Measurements from ENCODE around the gene CEP170B. TPM values are rescaled to one million over a fixed set of nuclear protein-coding genes. Genes with fewer than 3 reads are reported as not detected.
A peak's percentile ranks its signal among the peaks of the same experiment; 100 is the strongest.

The CEP170B gene
- total and polyA plus RNA-seq, 2 of the 13 experiments (the other 11 are each of a cell fraction or from before 2014, with no cell fraction given) = 4.3 to 8.8 TPM

DNA sequence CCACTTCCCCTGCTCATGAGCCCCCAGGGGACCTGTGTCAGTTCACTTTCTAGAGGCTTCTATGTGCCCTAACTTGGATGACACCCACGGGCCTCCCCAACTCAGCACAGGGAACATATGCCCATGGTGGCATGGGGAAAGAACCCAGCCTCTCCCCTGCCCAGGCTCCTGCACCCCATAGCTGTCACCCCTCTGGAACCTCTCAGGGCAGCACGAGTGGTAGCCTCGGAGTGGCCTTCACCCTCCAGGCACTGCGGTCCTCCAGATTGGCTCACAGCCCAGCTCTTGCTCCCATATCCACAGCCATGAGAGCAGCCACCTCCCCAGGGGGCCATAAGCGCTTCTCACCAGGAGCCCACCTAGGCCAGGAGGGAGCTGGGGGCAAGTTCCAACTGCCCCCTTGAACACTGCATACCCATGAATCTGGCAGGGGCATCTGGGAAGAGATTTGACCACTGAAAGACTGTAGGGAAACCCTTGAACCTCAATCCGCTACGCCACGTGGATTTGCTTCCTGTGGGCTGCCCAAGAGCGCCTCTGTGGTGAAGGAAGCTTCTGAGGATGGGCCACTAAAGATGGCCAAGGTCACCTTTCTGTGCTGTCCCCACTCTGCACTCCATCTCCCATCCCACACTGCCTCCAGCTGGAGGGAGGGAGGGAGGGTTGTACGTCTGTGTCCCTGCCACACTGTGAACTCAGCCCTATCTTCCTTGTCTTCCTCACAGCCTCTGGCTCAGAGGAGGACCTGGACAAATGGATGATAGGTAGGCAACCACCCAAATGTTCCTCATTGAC, 71.5 kb downstream of the CEP170B start:
- Histone ChIP-seq H2AFZ (ENCODE audit: low read length) (no peak overlapping the region), H3K79me2 (ENCODE audit: insufficient read depth, low read length) (no peaks in the 10 kb centered on the region), H3K27me3 (ENCODE audit: control insufficient read depth in 1 of 2, insufficient read depth in 2 of 2, low read length in 2 of 2) (peaks cover 16 to 90% of the 10 kb centered on the region in 2 experiments), H4K20me1 (ENCODE audit: insufficient read depth, low read length) (no peaks in the 10 kb centered on the region), H3K9me3 (ENCODE audit: low read length) (no peaks in the 10 kb centered on the region), H3K9ac (ENCODE audit: insufficient read depth, low read depth, low read length) (no peak overlapping the region), H3K4me1 (ENCODE audit: insufficient read depth, low read length) (no peaks in the 10 kb centered on the region; the same call in 1 of the 2 replicates), H3K4me3 (replicated peaks in 1 of 3; ENCODE audit: insufficient read depth in 1 of 3, low read depth in 2 of 3, low read length in 3 of 3) (no peak overlapping the region), H3K4me2 (ENCODE audit: low read depth, low read length) (no peak overlapping the region), H3K36me3 (replicated peaks in 1 of 2; ENCODE audit: control insufficient read depth in 1 of 2, insufficient read depth in 2 of 2, low read length in 2 of 2) (no peaks in the 10 kb centered on the region), H3K27ac (ENCODE audit: extremely low read length, insufficient read depth, low read length) (no peak overlapping the region)
- WGBS (ENCODE audit: low lambda C conversion rate) = 20% methylated on average over 10 of the region's 10 CpGs
- TF ChIP-seq DPF2 (CRISPR knock-in tag; IDR thresholded peaks at IDR 0.05; ENCODE audit: borderline replicate concordance, low read depth) = no peak
- TF ChIP-seq, protein P1, sequence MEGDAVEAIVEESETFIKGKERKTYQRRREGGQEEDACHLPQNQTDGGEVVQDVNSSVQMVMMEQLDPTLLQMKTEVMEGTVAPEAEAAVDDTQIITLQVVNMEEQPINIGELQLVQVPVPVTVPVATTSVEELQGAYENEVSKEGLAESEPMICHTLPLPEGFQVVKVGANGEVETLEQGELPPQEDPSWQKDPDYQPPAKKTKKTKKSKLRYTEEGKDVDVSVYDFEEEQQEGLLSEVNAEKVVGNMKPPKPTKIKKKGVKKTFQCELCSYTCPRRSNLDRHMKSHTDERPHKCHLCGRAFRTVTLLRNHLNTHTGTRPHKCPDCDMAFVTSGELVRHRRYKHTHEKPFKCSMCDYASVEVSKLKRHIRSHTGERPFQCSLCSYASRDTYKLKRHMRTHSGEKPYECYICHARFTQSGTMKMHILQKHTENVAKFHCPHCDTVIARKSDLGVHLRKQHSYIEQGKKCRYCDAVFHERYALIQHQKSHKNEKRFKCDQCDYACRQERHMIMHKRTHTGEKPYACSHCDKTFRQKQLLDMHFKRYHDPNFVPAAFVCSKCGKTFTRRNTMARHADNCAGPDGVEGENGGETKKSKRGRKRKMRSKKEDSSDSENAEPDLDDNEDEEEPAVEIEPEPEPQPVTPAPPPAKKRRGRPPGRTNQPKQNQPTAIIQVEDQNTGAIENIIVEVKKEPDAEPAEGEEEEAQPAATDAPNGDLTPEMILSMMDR (CRISPR knock-in tag; IDR thresholded peaks at IDR 0.05) = peak; percentile 29; the same call in 1 of the 2 replicates
- FAIRE-seq (no peak), ATAC-seq (no peak), DNase-seq (ENCODE audit: low spot score) (no peak)
- CTCF ChIA-PET (ENCODE audit: low intra/inter-chr PET ratio, low total read pairs) = no interaction called here
- BruUV-seq (replicated peaks) = no TSS peak
- intact Hi-C loops (cut with micrococcal nuclease; ENCODE audit: unreplicated experiment) = no loop called here
- POLR2A ChIA-PET = no interaction called here
- in situ Hi-C loops (cut with HindIII; ENCODE audit: extremely low pct_ligation_motif_present, low pct_unique_long_range_greater_than_20kb) = no loop called here

DNA sequence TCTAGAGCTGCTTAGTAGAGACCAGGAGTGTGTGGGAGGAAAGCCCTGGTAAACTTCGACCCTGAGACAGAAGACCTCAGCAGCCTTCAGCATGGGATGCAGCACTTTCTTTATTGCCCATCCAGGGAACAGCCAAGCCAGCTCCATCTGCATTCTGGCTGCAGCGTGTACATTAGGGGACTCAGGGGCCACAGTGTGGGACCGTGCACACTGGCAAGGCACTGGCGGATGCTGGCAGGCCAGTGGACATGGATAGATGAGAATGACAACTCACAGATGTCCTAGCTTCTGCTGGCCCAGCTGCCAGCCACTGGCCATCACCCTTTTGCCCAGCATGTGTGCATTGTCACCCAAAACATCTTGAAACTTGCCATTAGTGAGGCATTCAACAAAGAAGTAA, 72.1 kb downstream of the CEP170B start:
- ChIA-PET POLR2A (no interaction called here), CTCF (ENCODE audit: low intra/inter-chr PET ratio, low total read pairs) (no interaction called here)
- 0% methylated on average over 2 of the region's 4 CpGs for WGBS (ENCODE audit: low lambda C conversion rate)
- Histone ChIP-seq H3K9me3 (ENCODE audit: low read length) (no peaks in the 10 kb centered on the region), H3K36me3 (replicated peaks in 1 of 2; ENCODE audit: control insufficient read depth in 1 of 2, insufficient read depth in 2 of 2, low read length in 2 of 2) (no peaks in the 10 kb centered on the region), H2AFZ (ENCODE audit: low read length) (no peak overlapping the region), H3K9ac (ENCODE audit: insufficient read depth, low read depth, low read length) (no peak overlapping the region), H3K4me3 (replicated peaks in 1 of 3; ENCODE audit: insufficient read depth in 1 of 3, low read depth in 2 of 3, low read length in 3 of 3) (no peak overlapping the region), H3K4me1 (ENCODE audit: insufficient read depth, low read length) (no peaks in the 10 kb centered on the region; the same call in 1 of the 2 replicates), H4K20me1 (ENCODE audit: insufficient read depth, low read length) (no peaks in the 10 kb centered on the region), H3K27ac (ENCODE audit: extremely low read length, insufficient read depth, low read length) (no peak overlapping the region), H3K4me2 (ENCODE audit: low read depth, low read length) (no peak overlapping the region), H3K27me3 (ENCODE audit: control insufficient read depth in 1 of 2, insufficient read depth in 2 of 2, low read length in 2 of 2) (peaks cover 14 to 90% of the 10 kb centered on the region in 2 experiments), H3K79me2 (ENCODE audit: insufficient read depth, low read length) (no peaks in the 10 kb centered on the region)
- no peak for DNase-seq (ENCODE audit: low spot score)
- in situ Hi-C loops (cut with HindIII; ENCODE audit: extremely low pct_ligation_motif_present, low pct_unique_long_range_greater_than_20kb) = no loop called here
- intact Hi-C loops (cut with micrococcal nuclease; ENCODE audit: unreplicated experiment) = no loop called here
- BruUV-seq (replicated peaks) = no TSS peak
- no peak for FAIRE-seq
- no peak for TF ChIP-seq ISL2 (CRISPR knock-in tag; IDR thresholded peaks at IDR 0.05)
- TF ChIP-seq ZNF761 (CRISPR knock-in tag; conservative IDR thresholded peaks at IDR 0.05) = no peak
- no peak for TF ChIP-seq ZNF468 (CRISPR knock-in tag; IDR thresholded peaks at IDR 0.05)
- TF ChIP-seq PAX8 (CRISPR knock-in tag; IDR thresholded peaks at IDR 0.05; ENCODE audit: borderline replicate concordance) = no peak
- TF ChIP-seq, protein P2, sequence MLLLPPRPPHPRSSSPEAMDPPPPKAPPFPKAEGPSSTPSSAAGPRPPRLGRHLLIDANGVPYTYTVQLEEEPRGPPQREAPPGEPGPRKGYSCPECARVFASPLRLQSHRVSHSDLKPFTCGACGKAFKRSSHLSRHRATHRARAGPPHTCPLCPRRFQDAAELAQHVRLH (CRISPR knock-in tag; IDR thresholded peaks at IDR 0.05; ENCODE audit: borderline replicate concordance, low read depth) = no peak
- no peak for TF ChIP-seq ZFY (CRISPR knock-in tag; IDR thresholded peaks at IDR 0.05)
- no peak for TF ChIP-seq CBX1 (IDR thresholded peaks at IDR 0.05; ENCODE audit: low read depth)
- no peak for ATAC-seq
